SK-N-MC (cell line): ENCODE results near the gene ACAD8.

Source experiments
- DNase-seq: peaks from one replicate; pipeline ENCODE4 v3.0.0-alpha.2; 2011; ENCODE audit warnings: low read depth, low spot score
- H3K27ac ChIP-seq: fragments of 200-600 bp; sonication (generic); 2 replicates; pipeline ENCODE4 v1.5.1; 2016; ENCODE audit warnings: mixed run types
- H3K36me3 ChIP-seq: fragments of 200-600 bp; sonication (generic); 2 replicates; pipeline ENCODE4 v1.6.1; 2017; ENCODE audit warnings: antibody characterized with exemption, low read length, mixed read lengths; ENCODE audit not compliant: insufficient read depth
- H3K4me3 ChIP-seq: fragments of 200-600 bp; sonication (generic); 2 replicates; pipeline ENCODE4 v1.5.1; 2016
- H3K9ac ChIP-seq: fragments of 200-600 bp; sonication (generic); 2 replicates; pipeline ENCODE4 v1.8.0; 2017; ENCODE audit warnings: mixed run types, mixed read lengths; ENCODE audit not compliant: insufficient read length
- H3K9me3 ChIP-seq: fragments of 200-600 bp; sonication (generic); 2 replicates; pipeline ENCODE4 v1.6.1; 2017; ENCODE audit warnings: low read depth, mild to moderate bottlenecking, antibody characterized with exemption, low read length, moderate library complexity, mixed read lengths
- EZH2 ChIP-seq: fragments of 200-600 bp; sonication (generic); IDR thresholded peaks from one replicate; pipeline ENCODE4 v1.6.1; 2017; ENCODE audit warnings: antibody characterized with exemption
- FOXP2 ChIP-seq: optimal IDR thresholded peaks from 2 replicates; pipeline ENCODE3; 2011; ENCODE audit warnings: mild to moderate bottlenecking, moderate library complexity; ENCODE audit not compliant: insufficient read depth; ENCODE audit errors: extremely low read length, control extremely low read depth
- POLR2AphosphoS5 ChIP-seq: IDR thresholded peaks from 2 replicates; pipeline ENCODE4 v1.6.1; 2012; ENCODE audit warnings: mild to moderate bottlenecking, low read depth, low read length, borderline replicate concordance

The ACAD8 gene

DNA sequence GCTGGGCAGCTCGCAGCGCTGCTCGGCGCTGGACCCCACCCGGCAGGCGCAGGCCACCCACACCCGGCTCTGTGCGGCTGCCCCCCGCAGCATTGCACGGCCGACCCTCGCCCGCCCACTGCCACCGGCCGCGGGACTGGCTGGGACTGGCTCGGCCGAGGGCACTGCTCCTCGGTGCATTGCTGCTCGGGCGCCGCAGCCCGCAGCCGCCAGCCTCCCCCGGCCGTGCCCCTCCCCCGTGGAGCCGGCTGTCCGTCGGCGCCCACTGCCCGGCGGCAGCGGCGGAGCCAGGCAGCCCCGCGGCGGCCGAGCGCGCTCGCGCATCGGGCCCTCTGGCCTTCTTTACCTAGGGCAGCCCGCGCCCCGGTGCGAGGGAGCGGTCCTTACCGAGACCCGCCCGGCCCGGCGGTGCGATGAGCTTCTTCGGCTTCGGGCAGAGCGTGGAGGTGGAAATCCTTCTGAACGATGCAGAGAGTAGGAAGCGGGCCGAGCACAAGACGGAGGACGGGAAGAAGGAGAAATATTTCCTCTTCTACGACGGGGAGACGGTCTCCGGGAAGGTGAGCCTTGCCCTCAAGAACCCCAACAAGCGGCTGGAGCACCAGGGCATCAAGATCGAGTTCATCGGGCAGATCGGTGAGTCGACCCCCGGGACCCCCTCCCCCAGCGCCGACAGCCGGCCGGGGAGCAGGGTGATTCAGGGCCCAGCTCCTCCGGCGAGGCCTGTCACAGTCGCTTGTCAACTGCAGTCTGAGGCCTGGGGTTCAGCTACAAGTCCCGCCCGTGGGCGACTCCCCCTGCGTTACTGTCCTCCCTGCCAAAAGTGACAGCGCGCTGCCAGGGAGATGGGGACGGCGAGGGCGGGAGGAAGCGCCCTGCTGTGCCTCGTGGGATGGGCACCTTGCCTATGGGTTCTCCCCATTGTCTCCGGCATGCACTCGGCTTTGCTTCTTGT lies 28.4 kb upstream of the ACAD8 start:
- Histone ChIP-seq H3K27ac (no peak overlapping the region), H3K4me3 (peak overlapping the region; percentile 99), H3K9ac (peak overlapping the region; percentile 73), H3K9me3 (no peaks in the 10 kb centered on the region), H3K36me3 (peaks cover 14% of the 10 kb centered on the region)
- no peak for TF ChIP-seq EZH2
- no peak for TF ChIP-seq FOXP2
- no peak for TF ChIP-seq POLR2AphosphoS5
- DNase-seq, result no peak

DNA sequence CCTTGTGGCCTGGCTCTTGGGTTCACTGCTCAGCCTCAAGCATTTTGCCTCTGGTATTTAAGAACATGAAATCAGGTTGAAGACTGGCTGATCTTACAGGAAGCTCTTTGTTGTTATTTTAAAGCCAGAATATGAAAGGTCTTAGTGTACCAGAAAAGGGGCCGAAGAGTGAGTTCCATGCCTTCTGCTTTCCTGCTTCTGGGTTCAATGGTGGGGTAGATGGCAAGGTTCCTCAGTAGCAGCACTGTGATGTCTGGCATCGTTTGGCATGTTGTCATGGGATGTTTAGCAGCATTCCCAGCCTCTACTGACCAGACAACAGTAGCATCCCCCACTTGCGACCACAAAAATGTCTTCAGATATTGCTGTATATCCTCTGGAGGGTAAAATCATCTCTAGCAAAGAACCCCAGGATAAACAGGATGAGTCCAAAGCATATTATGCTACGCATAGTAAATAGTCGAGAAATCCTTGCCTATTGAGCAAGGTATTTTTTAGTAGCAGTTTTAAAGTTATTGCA lies 26.5 kb upstream of the ACAD8 start:
- peak overlapping the region; percentile 99; the same call in 1 of the 2 replicates for H3K4me3 ChIP-seq
- DNase-seq, result no peak
- TF ChIP-seq FOXP2 (no peak), EZH2 (no peak), POLR2AphosphoS5 (no peak)
- 0 out of 2 replicates have a peak, but pooled peaks cover 6% of the 10 kb centered on the region for H3K36me3 ChIP-seq
- no peaks in the 10 kb centered on the region for H3K9me3 ChIP-seq
- no peak overlapping the region for H3K27ac ChIP-seq
- H3K9ac ChIP-seq, result no peak overlapping the region

DNA sequence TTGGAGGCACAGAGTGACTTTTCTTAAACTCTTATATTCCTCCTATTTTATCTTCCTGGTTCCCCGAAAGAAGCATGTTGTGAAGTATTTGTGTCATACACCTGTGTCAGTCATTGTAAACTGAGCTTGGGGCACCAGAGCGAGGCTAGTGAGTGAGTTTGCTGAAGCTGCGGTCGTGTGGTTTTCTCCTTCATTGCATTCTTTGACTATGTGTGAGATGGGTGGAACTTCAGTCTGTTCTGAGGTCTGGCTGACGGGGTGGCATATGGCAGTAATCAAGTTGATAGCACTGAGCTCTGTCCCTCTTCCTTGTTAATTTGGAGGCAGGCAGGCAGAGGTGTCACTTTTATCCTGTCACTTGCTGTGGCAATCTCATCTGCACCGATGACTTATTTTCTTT lies 24.7 kb upstream of the ACAD8 start:
- DNase-seq, result no peak
- Histone ChIP-seq H3K27ac (no peak overlapping the region), H3K36me3 (no peaks in the 10 kb centered on the region), H3K4me3 (no peak overlapping the region), H3K9me3 (no peaks in the 10 kb centered on the region), H3K9ac (no peak overlapping the region)
- no peak for TF ChIP-seq POLR2AphosphoS5
- no peak for TF ChIP-seq FOXP2
- TF ChIP-seq EZH2, result no peak

DNA sequence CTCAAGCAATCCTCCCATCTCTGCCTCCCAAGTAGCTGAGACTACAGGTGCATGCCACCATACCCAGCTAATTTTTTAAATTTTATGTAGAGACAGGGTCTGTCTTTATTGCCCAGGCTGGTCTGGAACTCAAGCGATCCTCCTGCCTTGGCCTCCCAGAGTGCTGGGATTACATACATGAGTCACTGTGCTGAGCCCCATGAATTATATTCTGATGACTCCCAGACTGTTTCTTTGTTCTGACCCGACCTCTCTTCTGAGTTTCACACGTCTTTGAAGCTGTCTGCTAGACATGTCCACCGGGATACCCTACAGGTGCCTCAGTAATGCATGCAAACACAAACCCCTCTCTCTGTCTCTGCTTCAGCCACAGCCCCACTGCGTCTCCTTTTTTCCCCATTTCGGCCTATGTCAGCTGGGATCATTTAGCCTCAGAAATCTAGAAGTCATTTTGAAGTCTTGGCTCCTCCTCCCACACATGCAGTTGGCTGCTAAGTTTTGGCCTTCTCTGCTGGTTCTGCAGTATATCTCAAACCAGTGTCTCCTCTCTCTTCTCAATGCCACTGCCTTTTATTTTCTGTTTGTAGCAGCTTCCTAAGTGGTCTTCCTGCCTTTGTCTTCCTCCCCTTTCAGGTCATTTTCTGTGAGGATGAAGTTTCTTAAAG lies 24.1 kb upstream of the ACAD8 start:
- H3K4me3 ChIP-seq, result no peak overlapping the region
- DNase-seq, result no peak
- no peak overlapping the region for H3K27ac ChIP-seq
- no peak overlapping the region for H3K9ac ChIP-seq
- H3K36me3 ChIP-seq, result no peaks in the 10 kb centered on the region
- H3K9me3 ChIP-seq, result no peaks in the 10 kb centered on the region
- TF ChIP-seq FOXP2 (no peak), POLR2AphosphoS5 (no peak), EZH2 (no peak)

DNA sequence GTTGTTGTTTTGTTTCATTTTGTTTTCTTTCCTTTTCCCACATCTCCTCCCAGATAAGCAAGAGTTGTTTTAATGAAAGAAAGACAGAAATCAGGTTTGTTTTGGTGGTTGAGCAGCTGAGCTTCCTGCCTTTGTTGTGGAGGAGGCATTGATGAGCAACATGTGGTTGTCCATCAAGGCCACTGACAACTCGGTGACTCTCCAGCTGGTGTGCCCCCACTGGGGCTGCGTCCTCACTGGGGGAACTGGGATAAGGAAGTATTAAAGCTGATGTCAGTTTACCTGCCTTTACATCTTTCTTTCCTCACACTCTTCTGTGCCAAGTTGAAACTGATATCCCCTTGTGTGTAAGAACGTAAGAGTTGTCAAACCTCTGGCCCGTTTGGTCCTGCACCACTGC lies 23.0 kb upstream of the ACAD8 start:
- H3K9ac ChIP-seq, result no peak overlapping the region
- H3K4me3 ChIP-seq, result no peak overlapping the region
- H3K9me3 ChIP-seq, result no peaks in the 10 kb centered on the region
- DNase-seq, result no peak
- H3K36me3 ChIP-seq, result no peaks in the 10 kb centered on the region; the same call in 1 of the 2 replicates
- TF ChIP-seq POLR2AphosphoS5 (no peak), FOXP2 (no peak), EZH2 (no peak)
- H3K27ac ChIP-seq, result no peak overlapping the region

DNA sequence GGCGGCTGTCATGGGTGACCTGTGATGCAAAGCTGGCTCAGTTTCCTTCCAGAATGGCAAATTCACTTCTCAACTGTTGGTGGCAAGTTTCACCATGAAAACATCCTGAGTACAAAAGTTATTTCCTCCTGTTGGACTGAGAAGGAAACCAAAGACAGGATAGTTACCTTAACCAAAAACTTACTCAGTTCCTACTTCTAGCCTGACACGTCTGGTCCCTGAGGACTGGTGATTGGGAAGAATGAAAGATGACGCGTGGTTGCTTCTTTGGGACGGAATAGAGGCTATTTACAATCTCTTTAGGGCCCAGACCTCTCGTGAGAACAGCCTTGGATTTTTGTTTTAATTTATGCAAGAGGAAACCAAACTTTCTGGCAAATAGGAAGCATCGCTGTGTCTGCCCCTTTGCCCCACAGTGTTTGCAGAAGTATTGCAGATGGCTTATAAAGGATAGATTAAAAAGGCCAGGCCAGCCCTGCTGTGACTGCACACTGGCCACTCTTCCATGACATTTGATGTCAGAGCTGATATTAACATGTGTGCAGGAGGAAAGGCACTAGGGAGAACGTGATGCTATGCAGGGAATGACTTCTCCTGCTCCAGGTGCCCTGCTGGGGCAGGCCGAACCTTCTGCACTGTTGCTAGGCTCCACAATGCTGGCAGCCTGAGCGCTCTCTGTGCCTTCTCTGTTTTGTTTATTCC lies 21.3 kb upstream of the ACAD8 start:
- Histone ChIP-seq H3K9ac (no peak overlapping the region), H3K4me3 (no peak overlapping the region), H3K36me3 (peaks cover 5% of the 10 kb centered on the region; the same call in 1 of the 2 replicates), H3K27ac (no peak overlapping the region), H3K9me3 (no peaks in the 10 kb centered on the region)
- no peak for TF ChIP-seq FOXP2
- no peak for TF ChIP-seq POLR2AphosphoS5
- TF ChIP-seq EZH2, result no peak
- DNase-seq, result no peak

DNA sequence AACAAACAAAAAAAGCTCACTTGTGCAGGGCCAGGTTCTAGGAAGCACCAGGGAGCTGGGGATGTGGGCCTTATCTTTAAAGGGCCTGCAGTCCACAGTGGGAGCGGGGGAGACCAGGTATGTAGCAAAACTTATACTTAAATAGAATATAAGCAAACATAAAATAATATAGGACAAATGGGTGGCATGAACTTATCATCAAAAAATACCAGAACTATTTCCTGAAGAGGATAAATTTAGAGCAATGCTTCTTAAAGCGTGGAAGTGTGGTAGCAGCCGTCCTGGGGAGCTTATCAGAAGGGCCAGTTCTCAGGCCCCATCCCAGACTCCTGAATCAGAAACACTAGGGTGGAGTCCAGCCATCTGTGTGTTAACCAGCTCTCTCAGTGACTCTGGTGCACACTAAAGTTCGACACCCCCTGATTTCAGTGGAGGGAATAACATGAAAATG lies 19.6 kb upstream of the ACAD8 start:
- H3K4me3 ChIP-seq, result no peak overlapping the region
- H3K27ac ChIP-seq, result no peak overlapping the region
- TF ChIP-seq EZH2 (no peak), FOXP2 (no peak), POLR2AphosphoS5 (no peak)
- no peak overlapping the region for H3K9ac ChIP-seq
- H3K9me3 ChIP-seq, result no peaks in the 10 kb centered on the region
- no peak for DNase-seq
- H3K36me3 ChIP-seq, result peaks cover 5% of the 10 kb centered on the region; the same call in 1 of the 2 replicates
